HG03469 (cell line): ENCODE measurements around the gene PSMG4.

Experiments
- ATAC-seq: cut with Tn5 transposase; IDR thresholded peaks from one replicate; pipeline ENCODE4 v1.9.1; 2021; ENCODE audit warnings: mild to moderate bottlenecking, moderate library complexity, moderate number of reproducible peaks; ENCODE audit not compliant: unreplicated experiment

Gene PSMG4

GRCh38 chr6:3305831-3306230, 47.1 kb downstream of the PSMG4 start:
- no peak for ATAC-seq

- ATAC-seq: no peak
Measured at GRCh38 chr6:3306848-3307247, 48.1 kb downstream of the PSMG4 start.

GRCh38 chr6:3307436-3307835, 48.7 kb downstream of the PSMG4 start:
- ATAC-seq: no peak

- no peak for ATAC-seq
Measured at GRCh38 chr6:3308106-3308505, 49.4 kb downstream of the PSMG4 start.

GRCh38 chr6:3309391-3310050, 50.8 kb downstream of the PSMG4 start:
- no peak for ATAC-seq

GRCh38 chr6:3310051-3310448, 51.3 kb downstream of the PSMG4 start:
- ATAC-seq: no peak

GRCh38 chr6:3310703-3311102, 52.0 kb downstream of the PSMG4 start:
- no peak for ATAC-seq

GRCh38 chr6:3311826-3312225, 53.1 kb downstream of the PSMG4 start:
- ATAC-seq: no peak

GRCh38 chr6:3312604-3313231, 54.0 kb downstream of the PSMG4 start:
- no peak for ATAC-seq

- no peak for ATAC-seq
Measured at GRCh38 chr6:3314176-3314575, 55.4 kb downstream of the PSMG4 start.

GRCh38 chr6:3314621-3315467, 56.1 kb downstream of the PSMG4 start:
- ATAC-seq: no peak

- ATAC-seq: no peak
Measured at GRCh38 chr6:3315841-3316240, 57.1 kb downstream of the PSMG4 start.

GRCh38 chr6:3316331-3316730, 57.6 kb downstream of the PSMG4 start:
- ATAC-seq: no peak

- ATAC-seq: no peak
Measured at GRCh38 chr6:3316818-3317217, 58.1 kb downstream of the PSMG4 start.
